GM12878 (cell line): Measurements from ENCODE around the gene GLP1R. TPM values are rescaled to one million over a fixed set of nuclear protein-coding genes. Genes with fewer than 3 reads are reported as not detected.

Experiments used
- BACH1 ChIP-seq: fragments of 450-650 bp; IDR thresholded peaks from 2 replicates; pipeline ENCODE4 v1.6.1; 2017; ENCODE audit warnings: mild to moderate bottlenecking, borderline replicate concordance
- NFYA ChIP-seq: IDR thresholded peaks from 2 replicates; pipeline ENCODE4 v1.6.1; 2011; ENCODE audit warnings: low read depth, mild to moderate bottlenecking, low read length, improper control_type of control experiment, borderline replicate concordance
- POLR2A ChIP-seq: IDR thresholded peaks from 2 replicates; pipeline ENCODE4 v1.6.1; 2011; ENCODE audit warnings: low read depth, mild to moderate bottlenecking, low read length
- PRDM15 ChIP-seq: fragments of 450-650 bp; formaldehyde crosslinking; IDR thresholded peaks from 2 replicates; pipeline ENCODE4 v1.4.0; 2020; ENCODE audit warnings: mild to moderate bottlenecking, moderate library complexity
- SIN3A ChIP-seq: IDR thresholded peaks from 2 replicates; pipeline ENCODE4 v1.6.1; 2012; ENCODE audit warnings: low read depth, low read length, improper control_type of control experiment
- STAT3 ChIP-seq: IDR thresholded peaks from 2 replicates; pipeline ENCODE4 v1.6.1; 2011; ENCODE audit warnings: low read depth, low read length, improper control_type of control experiment
- SUZ12 ChIP-seq: fragments of 200-600 bp; sonication (generic); IDR thresholded peaks from one replicate; pipeline ENCODE4 v1.6.1; 2018; ENCODE audit warnings: antibody characterized with exemption, mild to moderate bottlenecking; ENCODE audit not compliant: unreplicated experiment
- TCF7 ChIP-seq: IDR thresholded peaks from 2 replicates; pipeline ENCODE4 v1.6.1; 2014; ENCODE audit warnings: antibody characterized with exemption, borderline replicate concordance
- ZBED1 ChIP-seq: IDR thresholded peaks from 2 replicates; pipeline ENCODE4 v1.6.1; 2016; ENCODE audit warnings: borderline replicate concordance
- polyA plus RNA-seq, 11 experiments: library from polyadenylated mRNA; depleted of rRNA in 4 of 11; unstranded in 6 of 11; stranded (reverse) in 5 of 11; fragments of >200 nt; fragmentation: Nextera tagmentation in 4 of 11; fragmentation: Illumina TruSeq in 1 of 11; extraction: Ambion mirVana in 4 of 11; extraction: Trizol in 1 of 11; gene quantifications; 1 replicate in 1 of 11; 2 replicates in 10 of 11; pipeline versions ENCODE4 v1.2.1 to v1.2.3, GENCODE V29; 2011 to 2016; ENCODE audit warnings: inconsistent platforms in 2 of 11, missing spikeins in 2 of 11, low read depth in 1 of 11
- total RNA-seq, 4 experiments: library from RNA; depleted of rRNA in 3 of 4; stranded (reverse); fragments of >200 nt in 3 of 4; fragmentation: Illumina TruSeq in 1 of 4; extraction: Trizol in 1 of 4; gene quantifications; 2 replicates each; pipeline versions ENCODE4 v1.2.1 to v1.2.3, GENCODE V29; 2013 to 2021
- TF ChIP-seq, protein P1 (sequence below): fragments of 450-650 bp; formaldehyde crosslinking; IDR thresholded peaks from 2 replicates; pipeline ENCODE4 v1.4.0; 2022; ENCODE audit warnings: mild to moderate bottlenecking, moderate library complexity
- TF ChIP-seq, protein P2 (sequence below): fragments of 150-350 bp; IDR thresholded peaks from 2 replicates; pipeline ENCODE4 v1.6.1; 2016; ENCODE audit warnings: low read depth, low read length
- TF ChIP-seq, protein P3 (sequence below): fragments of 150-350 bp; IDR thresholded peaks from 2 replicates; pipeline ENCODE4 v1.6.1; 2014; ENCODE audit warnings: mild to moderate bottlenecking, low read depth, low read length
- TF ChIP-seq, protein P4 (sequence below): IDR thresholded peaks from 2 replicates; pipeline ENCODE4 v1.6.1; 2012; ENCODE audit warnings: low read depth, low read length, improper control_type of control experiment
- TF ChIP-seq, protein P5 (sequence below): IDR thresholded peaks from 2 replicates; pipeline ENCODE4 v1.6.1; 2011; ENCODE audit warnings: low read depth, mild to moderate bottlenecking, low read length, moderate library complexity, borderline replicate concordance; ENCODE audit errors: extremely low read depth

The GLP1R gene
- total and polyA plus RNA-seq, 10 of the 15 experiments (the other 5 are each of a cell fraction or from before 2014, with no cell fraction given), result 0.01 TPM; not detected in 9

GRCh38 chr6:39114704-39115599 is 66.4 kb downstream of the GLP1R start, which contains the start of gene SAYSD1 (continued):
- no peak for TF ChIP-seq PRDM15 (CRISPR knock-in tag)
- no peak for TF ChIP-seq NFYA
- TF ChIP-seq, protein P1, sequence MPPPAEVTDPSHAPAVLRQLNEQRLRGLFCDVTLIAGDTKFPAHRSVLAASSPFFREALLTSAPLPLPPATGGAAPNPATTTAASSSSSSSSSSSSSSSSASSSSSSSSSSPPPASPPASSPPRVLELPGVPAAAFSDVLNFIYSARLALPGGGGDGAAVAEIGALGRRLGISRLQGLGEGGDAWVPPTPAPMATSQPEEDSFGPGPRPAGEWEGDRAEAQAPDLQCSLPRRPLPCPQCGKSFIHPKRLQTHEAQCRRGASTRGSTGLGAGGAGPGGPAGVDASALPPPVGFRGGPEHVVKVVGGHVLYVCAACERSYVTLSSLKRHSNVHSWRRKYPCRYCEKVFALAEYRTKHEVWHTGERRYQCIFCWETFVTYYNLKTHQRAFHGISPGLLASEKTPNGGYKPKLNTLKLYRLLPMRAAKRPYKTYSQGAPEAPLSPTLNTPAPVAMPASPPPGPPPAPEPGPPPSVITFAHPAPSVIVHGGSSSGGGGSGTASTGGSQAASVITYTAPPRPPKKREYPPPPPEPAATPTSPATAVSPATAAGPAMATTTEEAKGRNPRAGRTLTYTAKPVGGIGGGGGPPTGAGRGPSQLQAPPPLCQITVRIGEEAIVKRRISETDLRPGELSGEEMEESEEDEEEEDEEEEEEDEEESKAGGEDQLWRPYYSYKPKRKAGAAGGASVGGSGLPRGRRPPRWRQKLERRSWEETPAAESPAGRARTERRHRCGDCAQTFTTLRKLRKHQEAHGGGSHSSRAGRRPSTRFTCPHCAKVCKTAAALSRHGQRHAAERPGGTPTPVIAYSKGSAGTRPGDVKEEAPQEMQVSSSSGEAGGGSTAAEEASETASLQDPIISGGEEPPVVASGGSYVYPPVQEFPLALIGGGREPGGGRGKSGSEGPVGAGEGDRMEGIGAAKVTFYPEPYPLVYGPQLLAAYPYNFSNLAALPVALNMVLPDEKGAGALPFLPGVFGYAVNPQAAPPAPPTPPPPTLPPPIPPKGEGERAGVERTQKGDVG, result no peak
- TF ChIP-seq, protein P2, sequence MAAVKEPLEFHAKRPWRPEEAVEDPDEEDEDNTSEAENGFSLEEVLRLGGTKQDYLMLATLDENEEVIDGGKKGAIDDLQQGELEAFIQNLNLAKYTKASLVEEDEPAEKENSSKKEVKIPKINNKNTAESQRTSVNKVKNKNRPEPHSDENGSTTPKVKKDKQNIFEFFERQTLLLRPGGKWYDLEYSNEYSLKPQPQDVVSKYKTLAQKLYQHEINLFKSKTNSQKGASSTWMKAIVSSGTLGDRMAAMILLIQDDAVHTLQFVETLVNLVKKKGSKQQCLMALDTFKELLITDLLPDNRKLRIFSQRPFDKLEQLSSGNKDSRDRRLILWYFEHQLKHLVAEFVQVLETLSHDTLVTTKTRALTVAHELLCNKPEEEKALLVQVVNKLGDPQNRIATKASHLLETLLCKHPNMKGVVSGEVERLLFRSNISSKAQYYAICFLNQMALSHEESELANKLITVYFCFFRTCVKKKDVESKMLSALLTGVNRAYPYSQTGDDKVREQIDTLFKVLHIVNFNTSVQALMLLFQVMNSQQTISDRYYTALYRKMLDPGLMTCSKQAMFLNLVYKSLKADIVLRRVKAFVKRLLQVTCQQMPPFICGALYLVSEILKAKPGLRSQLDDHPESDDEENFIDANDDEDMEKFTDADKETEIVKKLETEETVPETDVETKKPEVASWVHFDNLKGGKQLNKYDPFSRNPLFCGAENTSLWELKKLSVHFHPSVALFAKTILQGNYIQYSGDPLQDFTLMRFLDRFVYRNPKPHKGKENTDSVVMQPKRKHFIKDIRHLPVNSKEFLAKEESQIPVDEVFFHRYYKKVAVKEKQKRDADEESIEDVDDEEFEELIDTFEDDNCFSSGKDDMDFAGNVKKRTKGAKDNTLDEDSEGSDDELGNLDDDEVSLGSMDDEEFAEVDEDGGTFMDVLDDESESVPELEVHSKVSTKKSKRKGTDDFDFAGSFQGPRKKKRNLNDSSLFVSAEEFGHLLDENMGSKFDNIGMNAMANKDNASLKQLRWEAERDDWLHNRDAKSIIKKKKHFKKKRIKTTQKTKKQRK, result no peak
- TF ChIP-seq STAT3, result no peak
- TF ChIP-seq, protein P3, sequence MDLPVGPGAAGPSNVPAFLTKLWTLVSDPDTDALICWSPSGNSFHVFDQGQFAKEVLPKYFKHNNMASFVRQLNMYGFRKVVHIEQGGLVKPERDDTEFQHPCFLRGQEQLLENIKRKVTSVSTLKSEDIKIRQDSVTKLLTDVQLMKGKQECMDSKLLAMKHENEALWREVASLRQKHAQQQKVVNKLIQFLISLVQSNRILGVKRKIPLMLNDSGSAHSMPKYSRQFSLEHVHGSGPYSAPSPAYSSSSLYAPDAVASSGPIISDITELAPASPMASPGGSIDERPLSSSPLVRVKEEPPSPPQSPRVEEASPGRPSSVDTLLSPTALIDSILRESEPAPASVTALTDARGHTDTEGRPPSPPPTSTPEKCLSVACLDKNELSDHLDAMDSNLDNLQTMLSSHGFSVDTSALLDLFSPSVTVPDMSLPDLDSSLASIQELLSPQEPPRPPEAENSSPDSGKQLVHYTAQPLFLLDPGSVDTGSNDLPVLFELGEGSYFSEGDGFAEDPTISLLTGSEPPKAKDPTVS, result no peak
- no peak for TF ChIP-seq TCF7
- TF ChIP-seq SIN3A, result peak; percentile 42; the same call in 1 of the 2 replicates
- TF ChIP-seq, protein P4, sequence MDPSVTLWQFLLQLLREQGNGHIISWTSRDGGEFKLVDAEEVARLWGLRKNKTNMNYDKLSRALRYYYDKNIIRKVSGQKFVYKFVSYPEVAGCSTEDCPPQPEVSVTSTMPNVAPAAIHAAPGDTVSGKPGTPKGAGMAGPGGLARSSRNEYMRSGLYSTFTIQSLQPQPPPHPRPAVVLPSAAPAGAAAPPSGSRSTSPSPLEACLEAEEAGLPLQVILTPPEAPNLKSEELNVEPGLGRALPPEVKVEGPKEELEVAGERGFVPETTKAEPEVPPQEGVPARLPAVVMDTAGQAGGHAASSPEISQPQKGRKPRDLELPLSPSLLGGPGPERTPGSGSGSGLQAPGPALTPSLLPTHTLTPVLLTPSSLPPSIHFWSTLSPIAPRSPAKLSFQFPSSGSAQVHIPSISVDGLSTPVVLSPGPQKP, result 0 out of 2 replicates have a peak, but pooled peaks have one; percentile 12
- TF ChIP-seq ZBED1, result no peak
- TF ChIP-seq, protein P5, sequence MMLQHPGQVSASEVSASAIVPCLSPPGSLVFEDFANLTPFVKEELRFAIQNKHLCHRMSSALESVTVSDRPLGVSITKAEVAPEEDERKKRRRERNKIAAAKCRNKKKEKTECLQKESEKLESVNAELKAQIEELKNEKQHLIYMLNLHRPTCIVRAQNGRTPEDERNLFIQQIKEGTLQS, result peak; percentile 30; the same call in 1 of the 2 replicates
- peak; percentile 89 for TF ChIP-seq POLR2A
- no peak for TF ChIP-seq BACH1
- TF ChIP-seq SUZ12, result no peak
